ENCODE data around the gene HNRNPA2B1.

The HNRNPA2B1 gene

GRCh38 chr7:26238032-26238431 is 37.5 kb upstream of the HNRNPA2B1 start:
- H3K79me2 ChIP-seq (ENCODE audit: control insufficient read depth, low read length) = no peaks in the 10 kb centered on the region
- H3K36me3 ChIP-seq (ENCODE audit: control insufficient read depth, low read length) = no peaks in the 10 kb centered on the region
- H3K4me2 ChIP-seq (ENCODE audit: low read length) = no peak overlapping the region
- H3F3A ChIP-seq (ENCODE audit: control insufficient read depth, insufficient read depth) = no peaks in the 10 kb centered on the region
- peaks cover 19% of the 10 kb centered on the region for H3K27me3 ChIP-seq (ENCODE audit: control insufficient read depth, low read length)
- H4K20me1 ChIP-seq (ENCODE audit: control insufficient read depth, insufficient read depth, low read depth, low read length) = no peaks in the 10 kb centered on the region
- no peak overlapping the region for H3K27ac ChIP-seq (ENCODE audit: low read depth, low read length)
- no peak overlapping the region for H3K4me3 ChIP-seq (ENCODE audit: low read length)
- H3K4me1 ChIP-seq (ENCODE audit: control insufficient read depth, low read length) = no peaks in the 10 kb centered on the region
- no peaks in the 10 kb centered on the region for H3K9me3 ChIP-seq (ENCODE audit: control insufficient read depth, insufficient read depth, low read length)
- H3K9me2 ChIP-seq (replicated peaks; ENCODE audit: control insufficient read depth, low read length) = no peaks in the 10 kb centered on the region
- TF ChIP-seq CTCF (IDR thresholded peaks at IDR 0.05; ENCODE audit: low read depth, low read length, poor library complexity, severe bottlenecking) = no peak

- no peak overlapping the region for H3K4me2 ChIP-seq (ENCODE audit: low read length)
Measured at GRCh38 chr7:26237035-26237807, 36.7 kb upstream of the HNRNPA2B1 start.

GRCh38 chr7:26233902-26234511 is 33.5 kb upstream of the HNRNPA2B1 start:
- no peaks in the 10 kb centered on the region for H3K79me2 ChIP-seq (ENCODE audit: control insufficient read depth, low read length)
- H3K27ac ChIP-seq (ENCODE audit: low read depth, low read length) = no peak overlapping the region
- H3K4me2 ChIP-seq (ENCODE audit: low read length) = no peak overlapping the region
- no peaks in the 10 kb centered on the region for H3K36me3 ChIP-seq (ENCODE audit: control insufficient read depth, low read length)
- H3K4me1 ChIP-seq (ENCODE audit: control insufficient read depth, low read length) = no peaks in the 10 kb centered on the region
- H4K20me1 ChIP-seq (ENCODE audit: control insufficient read depth, insufficient read depth, low read depth, low read length) = no peaks in the 10 kb centered on the region
- TF ChIP-seq EZH2phosphoT487 (IDR thresholded peaks at IDR 0.05; ENCODE audit: borderline replicate concordance, low read length) (no peak), CTCF (IDR thresholded peaks at IDR 0.05; ENCODE audit: low read depth, low read length, poor library complexity, severe bottlenecking) (peak; percentile 39)
- H3K27me3 ChIP-seq (ENCODE audit: control insufficient read depth, low read length) = peaks cover 18% of the 10 kb centered on the region
- no peaks in the 10 kb centered on the region for H3K9me2 ChIP-seq (replicated peaks; ENCODE audit: control insufficient read depth, low read length)
- H3K9me3 ChIP-seq (ENCODE audit: control insufficient read depth, insufficient read depth, low read length) = no peaks in the 10 kb centered on the region
- no peaks in the 10 kb centered on the region for H3F3A ChIP-seq (ENCODE audit: control insufficient read depth, insufficient read depth)
- no peak overlapping the region for H3K4me3 ChIP-seq (ENCODE audit: low read length)

More at GRCh38 chr7:26237035-26237807, 36.7 kb upstream of the HNRNPA2B1 start:
- Histone ChIP-seq H3K4me3 (ENCODE audit: low read length) (no peak overlapping the region), H4K20me1 (ENCODE audit: control insufficient read depth, insufficient read depth, low read depth, low read length) (no peaks in the 10 kb centered on the region), H3F3A (ENCODE audit: control insufficient read depth, insufficient read depth) (no peaks in the 10 kb centered on the region), H3K27ac (ENCODE audit: low read depth, low read length) (no peak overlapping the region), H3K9me2 (replicated peaks; ENCODE audit: control insufficient read depth, low read length) (no peaks in the 10 kb centered on the region), H3K36me3 (ENCODE audit: control insufficient read depth, low read length) (no peaks in the 10 kb centered on the region), H3K4me1 (ENCODE audit: control insufficient read depth, low read length) (no peaks in the 10 kb centered on the region), H3K9me3 (ENCODE audit: control insufficient read depth, insufficient read depth, low read length) (no peaks in the 10 kb centered on the region), H3K27me3 (ENCODE audit: control insufficient read depth, low read length) (peaks cover 19% of the 10 kb centered on the region), H3K79me2 (ENCODE audit: control insufficient read depth, low read length) (no peaks in the 10 kb centered on the region)
- no peak for TF ChIP-seq CTCF (IDR thresholded peaks at IDR 0.05; ENCODE audit: low read depth, low read length, poor library complexity, severe bottlenecking)
- TF ChIP-seq EZH2phosphoT487 (IDR thresholded peaks at IDR 0.05; ENCODE audit: borderline replicate concordance, low read length) = no peak

All from DOHH2 (cell line).